ENCODE results near the gene CCDC157. TPM values are rescaled to one million over a fixed set of nuclear protein-coding genes. Genes with fewer than 3 reads are reported as not detected.
A peak's percentile ranks its signal among the peaks of the same experiment; 100 is the strongest.

Gene CCDC157
- total RNA-seq, 2 donors from 2014 or later = 6.1 to 7.2 TPM

GRCh38 chr22:30326255-30326705 lies 30.5 kb upstream of the CCDC157 start:
- Histone ChIP-seq H3K4me1 (ENCODE audit: control insufficient read depth, insufficient read depth, low read length) (peaks cover 7% of the 10 kb centered on the region), H3K4me3 (ENCODE audit: low read length) (peak overlapping the region; percentile 81), H3K27me3 (ENCODE audit: control insufficient read depth, insufficient read depth, low read length, poor library complexity, severe bottlenecking) (no peaks in the 10 kb centered on the region), H3K36me3 (ENCODE audit: control insufficient read depth, insufficient read depth, low read length) (peaks cover 5% of the 10 kb centered on the region), H3K27ac (ENCODE audit: low read depth, low read length) (no peak overlapping the region), H3K9me3 (ENCODE audit: control insufficient read depth, low read length) (no peaks in the 10 kb centered on the region), H3K9ac (ENCODE audit: extremely low read depth, low read length, poor library complexity, severe bottlenecking) (peak overlapping the region; percentile 66)
- H3K27ac Mint-ChIP-seq = no peak overlapping the region
- peak overlapping the region; percentile 66 for H3K4me3 Mint-ChIP-seq
- TF ChIP-seq CTCF (conservative IDR thresholded peaks at IDR 0.05) = no peak
- H3K36me3 Mint-ChIP-seq (ENCODE audit: low read depth) = peaks cover 11% of the 10 kb centered on the region
- no peaks in the 10 kb centered on the region for H3K9me3 Mint-ChIP-seq
- 2 to 7% methylated on average over 6 to 29 of the region's 34 CpGs for WGBS, 2 experiments (ENCODE audit: insufficient coverage in 1 of 2, insufficient read length in 1 of 2)
- peaks cover 26% of the 10 kb centered on the region for H3K4me1 Mint-ChIP-seq
- peak; percentile 66 for DNase-seq
- H3K27me3 Mint-ChIP-seq (ENCODE audit: insufficient read depth) = no peaks in the 10 kb centered on the region

DNA sequence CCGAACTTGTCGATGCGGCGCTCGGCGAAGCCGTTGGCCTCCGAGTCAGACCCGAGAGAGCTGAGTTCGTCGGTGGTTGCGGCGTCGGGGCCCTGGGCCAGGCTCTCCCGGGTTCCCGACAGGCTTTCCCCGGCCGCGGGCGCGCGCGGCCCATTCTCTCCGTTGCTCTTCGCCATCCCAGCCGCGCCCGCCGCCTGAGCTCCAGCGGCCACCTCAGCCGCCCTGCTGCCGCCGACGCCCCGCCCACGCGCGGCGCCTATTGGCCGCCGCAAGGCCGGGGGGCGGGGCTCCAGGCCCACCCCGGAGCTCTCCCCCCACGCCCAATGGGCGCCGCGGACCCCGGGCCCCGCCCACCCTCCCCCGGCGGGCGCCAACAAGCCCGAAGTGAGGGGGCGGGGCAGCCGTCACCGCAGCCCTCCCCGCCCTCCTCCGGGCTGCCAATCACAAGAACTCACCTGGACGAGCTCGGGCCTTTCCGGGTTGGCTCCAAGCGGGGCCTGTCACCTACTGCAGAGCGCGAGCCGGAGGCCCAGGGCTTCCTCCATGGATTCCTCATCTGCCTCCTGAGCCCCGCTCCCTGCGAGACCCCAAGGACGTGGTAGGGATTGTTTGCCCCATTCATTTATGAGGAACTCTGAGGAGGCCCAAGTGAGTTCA lies 30.0 kb upstream of the CCDC157 start, which contains the start of gene TBC1D10A:
Gene TBC1D10A, minus strand, starts transcription at position 236 of the 657 bp plus-strand sequence. Its CDS starts 60 bp downstream, at position 176.
- peak within 1 kb of the TSS; percentile 66 for H3K4me3 Mint-ChIP-seq
- H3K27ac Mint-ChIP-seq = peak within 1 kb of the TSS; percentile 88
- no peak within 1 kb of the TSS for H3K27ac ChIP-seq (ENCODE audit: low read depth, low read length)
- no peak for TF ChIP-seq CTCF (conservative IDR thresholded peaks at IDR 0.05)
- no peaks in the 10 kb centered on the region for H3K9me3 ChIP-seq (ENCODE audit: control insufficient read depth, low read length)
- peak within 1 kb of the TSS; percentile 81 for H3K4me3 ChIP-seq (ENCODE audit: low read length)
- peak within 1 kb of the TSS; percentile 66 for H3K9ac ChIP-seq (ENCODE audit: extremely low read depth, low read length, poor library complexity, severe bottlenecking)
- H3K4me1 Mint-ChIP-seq = peaks cover 26% of the 10 kb centered on the region
- peaks cover 14% of the 10 kb centered on the region for H3K36me3 Mint-ChIP-seq (ENCODE audit: low read depth)
- no peaks in the 10 kb centered on the region for H3K27me3 Mint-ChIP-seq (ENCODE audit: insufficient read depth)
- H3K4me1 ChIP-seq (ENCODE audit: control insufficient read depth, insufficient read depth, low read length) = peaks cover 7% of the 10 kb centered on the region
- DNase-seq = peak; percentile 98
- H3K9me3 Mint-ChIP-seq = no peaks in the 10 kb centered on the region
- WGBS, 2 experiments (ENCODE audit: insufficient coverage in 1 of 2, insufficient read length in 1 of 2) = 1 to 2% methylated on average over 23 to 64 of the region's 69 CpGs
- no peaks in the 10 kb centered on the region for H3K27me3 ChIP-seq (ENCODE audit: control insufficient read depth, insufficient read depth, low read length, poor library complexity, severe bottlenecking)
- H3K36me3 ChIP-seq (ENCODE audit: control insufficient read depth, insufficient read depth, low read length) = peaks cover 10% of the 10 kb centered on the region

GRCh38 chr22:30327864-30328345 lies 28.9 kb upstream of the CCDC157 start:
- TF ChIP-seq CTCF (conservative IDR thresholded peaks at IDR 0.05) = peak; percentile 66
- Mint-ChIP-seq H3K4me1 (peaks cover 26% of the 10 kb centered on the region), H3K27ac (peak overlapping the region; percentile 88), H3K9me3 (no peaks in the 10 kb centered on the region), H3K36me3 (ENCODE audit: low read depth) (peaks cover 21% of the 10 kb centered on the region), H3K4me3 (peak overlapping the region; percentile 66), H3K27me3 (ENCODE audit: insufficient read depth) (no peaks in the 10 kb centered on the region)
- no peak overlapping the region for H3K4me3 ChIP-seq (ENCODE audit: low read length)
- peaks cover 20% of the 10 kb centered on the region for H3K36me3 ChIP-seq (ENCODE audit: control insufficient read depth, insufficient read depth, low read length)
- no peak overlapping the region for H3K9ac ChIP-seq (ENCODE audit: extremely low read depth, low read length, poor library complexity, severe bottlenecking)
- H3K27ac ChIP-seq (ENCODE audit: low read depth, low read length) = no peak overlapping the region
- H3K9me3 ChIP-seq (ENCODE audit: control insufficient read depth, low read length) = no peaks in the 10 kb centered on the region
- peak; percentile 77 for DNase-seq
- H3K27me3 ChIP-seq (ENCODE audit: control insufficient read depth, insufficient read depth, low read length, poor library complexity, severe bottlenecking) = no peaks in the 10 kb centered on the region
- 78 to 86% methylated on average over 4 to 5 of the region's 5 CpGs for WGBS, 2 experiments (ENCODE audit: insufficient coverage in 1 of 2, insufficient read length in 1 of 2)
- peaks cover 7% of the 10 kb centered on the region for H3K4me1 ChIP-seq (ENCODE audit: control insufficient read depth, insufficient read depth, low read length)

Measured in endodermal cell (in vitro differentiated cells).